ENCODE results near the gene CHCHD10.

CHCHD10 gene

DNA sequence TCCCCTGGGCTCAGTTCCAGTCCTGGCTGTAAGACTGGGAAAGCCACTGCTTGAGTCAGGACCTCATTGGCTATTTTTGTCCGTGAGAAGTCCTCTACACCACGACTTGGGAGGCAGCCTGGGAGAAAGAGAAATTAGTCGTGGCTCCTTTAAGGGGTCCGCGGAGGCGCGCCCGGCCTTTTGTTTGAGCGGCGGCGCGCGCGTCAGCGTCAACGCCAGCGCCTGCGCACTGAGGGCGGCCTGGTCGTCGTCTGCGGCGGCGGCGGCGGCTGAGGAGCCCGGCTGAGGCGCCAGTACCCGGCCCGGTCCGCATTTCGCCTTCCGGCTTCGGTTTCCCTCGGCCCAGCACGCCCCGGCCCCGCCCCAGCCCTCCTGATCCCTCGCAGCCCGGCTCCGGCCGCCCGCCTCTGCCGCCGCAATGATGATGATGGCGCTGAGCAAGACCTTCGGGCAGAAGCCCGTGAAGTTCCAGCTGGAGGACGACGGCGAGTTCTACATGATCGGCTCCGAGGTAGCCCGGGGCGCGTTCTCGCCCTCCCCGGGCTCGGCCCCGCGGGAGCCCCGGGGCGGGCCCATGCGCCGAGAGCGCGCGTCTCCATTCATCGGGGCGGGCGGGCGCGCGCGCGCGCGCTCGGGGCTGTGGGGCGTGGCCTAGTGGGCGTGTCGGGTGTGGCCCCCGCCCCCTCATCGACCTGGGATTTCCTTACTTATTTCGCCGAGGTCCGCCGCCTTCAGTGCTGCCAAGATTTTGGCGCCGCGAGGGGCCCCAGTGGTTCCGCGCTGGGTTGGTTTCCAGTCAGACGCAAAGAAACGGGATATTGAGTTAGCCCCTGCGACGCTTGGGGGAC, 19.2 kb upstream of the CHCHD10 start, which contains the start of gene SMARCB1:
TSS of gene SMARCB1 (plus strand) at position 215 of the 848 bp plus-strand sequence. CDS start at position 419, 204 bp downstream.
- peak; percentile 92 for DNase-seq

DNA sequence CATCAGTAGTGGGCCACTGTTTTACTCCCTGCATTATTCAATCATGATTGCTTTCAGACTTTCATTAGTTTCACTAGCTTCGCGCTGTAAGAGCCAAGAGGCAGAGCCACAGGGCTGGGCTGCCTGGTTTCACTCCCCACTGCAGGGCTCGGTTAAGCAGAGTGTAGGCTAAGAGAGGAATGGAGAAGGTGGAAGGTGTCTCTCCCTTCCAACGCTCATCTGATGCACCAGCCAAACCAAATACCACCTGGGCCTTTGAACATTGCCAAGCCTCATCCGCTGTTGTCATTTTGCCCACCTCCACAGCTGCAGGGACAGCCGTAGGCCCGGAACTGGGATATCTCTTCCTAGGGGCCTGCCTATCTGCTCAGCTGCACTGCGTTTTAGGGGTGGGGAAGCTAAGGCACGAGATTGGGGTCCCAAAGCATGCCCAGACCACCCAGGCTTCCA, 18.5 kb upstream of the CHCHD10 start:
- DNase-seq: no peak

DNA sequence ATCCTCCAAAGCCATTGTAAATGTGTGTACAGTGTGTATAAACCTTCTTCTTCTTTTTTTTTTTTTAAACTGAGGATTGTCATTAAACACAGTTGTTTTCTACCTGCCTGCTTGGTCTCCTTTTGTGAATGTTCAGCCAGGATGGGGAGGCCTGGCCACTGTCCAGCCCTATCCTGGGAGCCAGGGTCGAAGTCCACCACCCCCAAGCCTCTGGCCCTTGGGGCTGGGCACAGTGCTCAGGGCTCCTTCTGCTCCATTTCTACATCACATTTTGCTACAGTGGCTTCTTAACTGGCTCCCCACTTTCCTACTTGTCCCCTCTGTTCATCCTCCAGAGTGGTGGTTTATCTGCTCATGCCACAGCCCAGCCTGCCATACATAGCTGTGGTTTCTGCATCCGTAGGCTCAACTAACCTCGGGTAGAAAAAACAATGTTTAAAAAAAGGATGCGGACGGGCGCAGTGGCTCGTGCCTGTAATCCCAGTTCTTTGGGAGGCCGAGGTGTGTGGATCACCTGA, 16.5 kb upstream of the CHCHD10 start:
- DNase-seq: no peak

- no peak for DNase-seq
Observed at GRCh38 chr22:23783265-23784150, 15.7 kb upstream of the CHCHD10 start.

GRCh38 chr22:23782703-23783102, 14.9 kb upstream of the CHCHD10 start:
- DNase-seq: no peak

- DNase-seq: no peak
Observed at GRCh38 chr22:23782252-23782651, 14.5 kb upstream of the CHCHD10 start.

- no peak for DNase-seq
Observed at GRCh38 chr22:23781511-23782183, 13.9 kb upstream of the CHCHD10 start.

DNA sequence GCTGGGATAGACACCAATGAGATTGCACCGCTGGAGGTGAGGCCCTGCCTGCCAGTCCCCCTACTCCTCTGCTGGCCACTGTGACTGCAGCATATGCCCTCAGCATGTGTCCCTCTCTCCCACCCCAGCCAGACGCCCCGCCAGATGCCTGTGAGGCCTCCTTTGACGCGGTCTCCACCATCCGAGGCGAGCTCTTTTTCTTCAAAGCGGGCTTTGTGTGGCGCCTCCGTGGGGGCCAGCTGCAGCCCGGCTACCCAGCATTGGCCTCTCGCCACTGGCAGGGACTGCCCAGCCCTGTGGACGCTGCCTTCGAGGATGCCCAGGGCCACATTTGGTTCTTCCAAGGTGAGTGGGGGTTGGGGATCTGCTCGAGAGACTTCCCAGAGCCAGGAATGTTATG, 13.3 kb upstream of the CHCHD10 start:
- DNase-seq: no peak

DNA sequence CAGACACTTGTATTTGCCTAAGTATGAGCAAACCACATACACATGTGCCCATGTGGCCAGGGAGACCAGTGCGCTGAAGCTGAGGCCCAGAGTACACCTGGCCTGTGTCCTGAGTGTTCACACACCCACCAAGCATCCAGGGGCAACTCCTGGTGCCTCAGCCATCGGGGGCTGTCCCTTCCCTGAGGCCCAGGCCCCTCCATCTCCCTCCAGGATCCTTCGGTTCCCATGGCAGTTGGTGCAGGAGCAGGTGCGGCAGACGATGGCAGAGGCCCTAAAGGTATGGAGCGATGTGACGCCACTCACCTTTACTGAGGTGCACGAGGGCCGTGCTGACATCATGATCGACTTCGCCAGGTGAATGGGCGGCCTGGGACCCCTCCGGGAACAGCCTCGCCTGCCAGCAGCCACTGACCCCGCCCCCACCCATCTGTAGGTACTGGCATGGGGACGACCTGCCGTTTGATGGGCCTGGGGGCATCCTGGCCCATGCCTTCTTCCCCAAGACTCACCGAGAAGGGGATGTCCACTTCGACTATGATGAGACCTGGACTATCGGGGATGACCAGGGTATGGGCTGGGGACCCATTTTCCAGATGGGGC, 12.5 kb upstream of the CHCHD10 start:
- no peak for DNase-seq

DNA sequence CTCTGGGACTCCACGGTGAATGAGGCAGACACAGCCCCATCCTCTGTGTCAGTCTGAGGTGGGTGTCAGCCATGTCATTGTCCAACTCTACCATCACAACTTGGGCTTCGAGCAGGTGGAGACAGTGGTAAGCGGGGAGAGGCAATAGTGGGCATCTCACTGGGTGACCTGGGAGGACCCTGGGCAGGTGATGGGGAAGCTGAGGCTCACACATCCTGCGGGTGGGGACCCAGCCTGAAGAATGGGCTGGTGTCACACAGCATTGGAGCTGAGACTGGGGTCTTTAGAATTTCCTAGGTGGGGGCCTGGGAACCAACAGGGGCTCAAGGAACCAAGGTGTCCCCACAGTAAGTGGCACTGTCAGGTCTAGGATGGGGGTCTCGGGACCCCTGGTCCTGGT, 12.0 kb upstream of the CHCHD10 start:
- DNase-seq: no peak

DNA sequence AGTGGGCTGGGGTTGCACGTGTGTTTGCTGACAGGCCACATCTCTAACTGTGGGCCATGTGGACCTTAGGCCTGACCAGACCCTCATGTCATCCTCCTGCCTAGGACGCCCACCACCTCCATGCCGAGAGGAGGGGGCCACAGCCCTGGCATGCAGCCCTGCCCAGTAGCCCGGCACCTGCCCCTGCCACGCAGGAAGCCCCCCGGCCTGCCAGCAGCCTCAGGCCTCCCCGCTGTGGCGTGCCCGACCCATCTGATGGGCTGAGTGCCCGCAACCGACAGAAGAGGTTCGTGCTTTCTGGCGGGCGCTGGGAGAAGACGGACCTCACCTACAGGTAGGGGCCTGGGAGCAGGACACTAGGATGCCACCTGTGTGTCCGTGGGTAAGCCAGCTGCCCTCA, 11.3 kb upstream of the CHCHD10 start:
- DNase-seq: no peak

DNA sequence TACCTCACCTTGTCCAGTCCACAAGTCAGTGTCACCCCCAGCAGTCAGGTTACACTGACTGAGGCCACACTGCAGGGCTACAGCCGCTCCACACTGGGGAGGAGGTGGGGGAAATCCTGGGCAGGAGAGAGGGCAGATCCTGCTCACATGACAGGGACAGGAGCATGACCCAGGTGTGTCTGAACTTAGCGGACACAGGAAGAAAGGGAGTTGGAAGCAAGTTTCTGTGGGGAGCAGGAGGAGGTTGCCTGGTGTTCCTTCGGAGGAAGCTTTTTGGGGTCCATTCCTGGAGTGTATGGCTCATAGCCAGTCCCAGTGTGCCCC, 10.8 kb upstream of the CHCHD10 start:
- DNase-seq: no peak

- DNase-seq: no peak
Observed at GRCh38 chr22:23777776-23778576, 10.2 kb upstream of the CHCHD10 start.

DNA sequence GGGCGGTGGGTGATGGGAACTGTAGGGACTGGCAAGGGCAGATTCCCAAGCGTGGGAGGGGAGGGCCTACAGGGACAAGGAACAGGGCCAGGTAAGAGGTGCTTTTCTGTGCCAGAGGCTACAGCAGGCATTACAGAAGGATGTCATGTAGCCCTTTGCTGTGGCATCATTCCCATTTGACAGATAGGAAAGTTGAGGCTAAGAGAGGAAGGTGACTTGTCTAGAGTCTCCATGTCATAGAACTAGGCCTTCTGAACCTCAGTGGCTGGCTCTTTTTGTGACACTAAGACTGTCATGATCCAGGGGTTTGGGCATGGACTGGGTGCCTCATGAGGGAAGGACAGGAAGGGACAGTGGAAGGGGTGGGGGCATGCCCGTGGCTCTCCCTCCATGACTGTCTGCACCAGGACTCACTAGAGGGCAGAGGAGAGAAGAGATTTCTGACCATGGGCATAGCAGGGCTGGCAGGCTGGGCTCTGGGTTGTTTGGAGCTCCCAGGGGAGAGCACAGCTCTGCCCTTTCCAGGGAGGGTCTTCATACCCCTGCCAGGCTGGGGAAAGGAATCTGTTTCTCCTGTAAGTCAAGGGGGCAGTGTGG, 8.1 kb upstream of the CHCHD10 start:
- DNase-seq: no peak

DNA sequence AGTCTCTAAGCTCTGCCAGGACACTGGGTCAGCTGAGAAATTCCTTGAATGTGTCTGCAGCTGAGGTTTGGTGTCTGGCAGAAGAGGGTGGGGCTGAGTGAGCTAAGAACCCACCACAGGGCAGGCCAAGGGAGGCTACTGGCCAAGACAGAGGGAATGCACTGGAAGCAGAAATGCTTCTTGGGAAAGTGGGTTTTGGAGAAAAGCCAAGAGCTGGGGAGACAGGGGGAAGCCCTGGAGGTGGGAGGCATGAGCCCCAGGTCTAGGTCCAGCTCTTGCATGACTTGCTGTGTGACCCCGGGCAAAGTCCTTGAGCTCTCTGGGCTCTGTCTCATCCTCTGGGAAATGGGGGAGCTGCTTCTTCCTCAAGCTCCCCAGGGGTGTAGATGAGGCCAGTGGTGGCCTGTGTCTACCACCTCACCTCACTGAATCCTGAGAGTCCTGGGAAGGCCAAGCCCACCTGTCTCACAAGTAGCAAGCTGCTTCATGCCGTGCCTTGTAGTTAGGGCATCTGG, 7.2 kb upstream of the CHCHD10 start:
- no peak for DNase-seq

DNA sequence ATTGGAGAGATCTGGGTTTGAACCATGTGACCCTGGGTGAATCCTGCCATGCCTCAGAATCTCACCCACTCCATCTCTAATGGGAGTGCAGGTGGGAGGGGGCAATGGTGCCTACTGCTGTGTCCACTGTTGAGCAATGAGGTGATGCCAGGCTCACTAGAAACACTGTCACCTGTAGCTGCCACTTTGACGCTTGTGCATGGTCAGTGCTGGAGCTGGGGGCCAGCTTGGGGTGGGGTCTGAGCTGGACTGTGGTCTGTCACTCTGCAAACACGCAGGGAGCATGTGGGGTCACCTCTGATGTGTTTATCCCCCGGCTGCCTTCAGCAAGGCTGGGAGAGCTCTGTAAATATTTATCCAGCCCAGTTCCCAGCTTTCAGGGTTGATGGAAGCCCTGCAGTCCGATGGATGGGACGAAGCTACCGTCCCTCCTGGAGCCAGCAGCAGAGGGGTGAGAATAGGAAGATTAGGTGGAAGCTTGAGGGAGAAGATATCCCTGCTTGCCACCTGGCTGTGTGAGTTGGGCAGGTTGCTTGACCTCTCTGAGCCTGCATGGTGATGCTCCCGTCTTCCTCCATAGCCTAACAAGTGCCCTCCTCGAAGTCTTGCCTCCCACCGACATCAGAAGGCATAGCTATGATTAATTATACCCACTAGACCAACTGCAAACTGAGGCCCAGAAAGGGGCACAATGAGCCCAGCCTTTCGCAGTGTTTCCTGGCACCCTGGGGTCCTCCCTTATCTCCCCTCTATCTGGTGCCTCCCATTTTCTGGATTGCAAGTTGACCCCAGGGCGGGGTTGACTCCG, 6.5 kb upstream of the CHCHD10 start:
- no peak for DNase-seq

- no peak for DNase-seq
Observed at GRCh38 chr22:23773483-23774113, 5.8 kb upstream of the CHCHD10 start.

DNA sequence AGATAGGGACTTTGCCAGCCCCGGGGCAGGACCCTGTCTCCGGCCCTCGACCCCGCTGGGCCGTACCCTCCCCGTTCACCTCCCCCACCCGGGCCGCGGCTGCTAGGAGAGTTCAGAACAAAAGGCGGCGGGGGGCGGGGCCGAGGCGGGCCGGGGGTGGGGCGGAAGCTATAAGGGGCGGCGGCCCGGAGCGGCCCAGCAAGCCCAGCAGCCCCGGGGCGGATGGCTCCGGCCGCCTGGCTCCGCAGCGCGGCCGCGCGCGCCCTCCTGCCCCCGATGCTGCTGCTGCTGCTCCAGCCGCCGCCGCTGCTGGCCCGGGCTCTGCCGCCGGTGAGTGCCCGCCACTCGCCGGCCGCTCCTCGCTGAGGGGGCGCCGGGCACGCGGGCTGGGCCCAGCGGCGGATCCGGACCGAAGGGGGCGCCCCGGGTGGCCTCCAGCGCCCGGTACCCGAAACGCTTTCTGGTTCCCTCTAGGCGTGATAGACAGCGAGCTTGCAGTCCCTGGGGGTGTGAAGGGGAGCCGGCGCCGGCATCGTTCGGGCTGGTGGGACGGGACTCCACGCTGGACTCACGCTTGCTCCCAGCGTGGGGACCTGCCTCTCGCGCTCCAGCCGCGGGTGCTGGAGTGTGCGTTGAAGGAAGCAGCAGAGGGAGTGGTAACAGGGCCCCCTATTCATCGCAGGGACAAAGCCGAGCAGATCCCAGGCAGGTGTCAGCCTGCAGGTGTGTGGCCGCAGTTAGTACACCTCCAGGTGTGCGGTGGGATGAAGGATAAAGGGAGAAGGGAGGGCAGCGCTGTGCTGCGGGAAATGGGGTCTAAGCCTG, 5.1 kb upstream of the CHCHD10 start, which contains the start of gene MMP11:
TSS of gene MMP11 (plus strand) at position 201 of the 825 bp plus-strand sequence. CDS start at position 223, 22 bp downstream.
- DNase-seq: peak; percentile 65

- no peak for DNase-seq
Observed at GRCh38 chr22:23772315-23772648, 4.5 kb upstream of the CHCHD10 start.
